GM21737 (cell line): Measurements from ENCODE around the gene CPTP.

Source experiments
- ATAC-seq: cut with Tn5 transposase; IDR thresholded peaks from one replicate; pipeline ENCODE4 v1.9.1; 2021; ENCODE audit warnings: mild to moderate bottlenecking, moderate library complexity; ENCODE audit not compliant: unreplicated experiment

CPTP gene

GRCh38 chr1:1317420-1317819 is 7.2 kb upstream of the CPTP start:
- ATAC-seq = no peak

- ATAC-seq = no peak
Observed at GRCh38 chr1:1318131-1318652, 6.4 kb upstream of the CPTP start.

GRCh38 chr1:1318777-1319645 is 5.6 kb upstream of the CPTP start:
- no peak for ATAC-seq

DNA sequence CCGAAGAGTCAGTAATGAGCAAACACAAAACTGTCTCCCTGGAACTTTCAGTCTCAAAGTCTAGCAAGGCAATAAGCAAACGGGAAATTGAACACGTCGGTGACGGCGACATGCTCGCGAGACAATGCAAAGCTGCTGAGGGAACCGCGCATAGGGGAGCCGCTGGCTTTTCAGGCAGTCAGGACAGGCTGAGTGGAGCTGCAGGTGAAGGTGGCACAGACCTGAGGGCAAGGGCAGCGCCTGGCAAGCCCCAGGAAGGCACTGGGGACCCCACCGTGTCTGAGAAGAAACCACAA is 5.0 kb upstream of the CPTP start:
- ATAC-seq = no peak

DNA sequence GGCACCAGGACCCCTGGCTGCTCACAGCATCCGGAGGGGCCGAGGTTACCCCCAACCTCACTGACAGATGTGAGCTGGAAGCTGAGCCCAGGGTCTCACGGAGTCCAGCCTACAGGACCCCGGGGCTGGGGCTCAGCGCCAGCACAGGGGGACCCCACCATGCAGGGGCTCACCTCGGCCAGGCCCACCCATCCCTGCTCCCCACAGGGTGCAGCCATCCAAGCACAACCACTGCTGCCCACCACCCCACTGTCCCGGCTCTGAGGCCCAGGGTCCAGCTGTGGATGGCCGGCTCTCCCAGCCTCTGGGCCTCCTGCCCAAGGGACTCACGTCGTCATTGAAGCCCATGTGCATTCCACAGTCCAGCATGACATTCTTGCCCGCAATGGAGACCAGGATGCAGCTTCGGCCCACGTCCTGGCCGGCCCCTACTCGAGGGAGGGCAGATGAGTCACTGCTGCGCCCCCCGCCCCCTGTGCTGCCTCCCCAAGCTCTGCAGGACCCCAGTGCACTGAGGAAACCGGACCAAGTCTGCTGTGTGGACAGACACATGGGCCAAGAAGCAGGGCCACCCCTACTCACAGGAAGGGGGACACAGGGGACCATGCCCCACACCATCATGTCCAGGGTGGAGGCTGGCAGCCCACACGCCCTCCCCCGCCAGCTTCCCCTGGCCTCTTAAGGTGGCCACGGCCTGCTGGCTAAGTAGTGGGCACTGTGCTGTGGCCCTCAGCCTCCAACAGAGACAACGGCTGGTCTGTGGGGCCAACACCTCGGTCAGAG is 3.7 kb upstream of the CPTP start:
- ATAC-seq = no peak

- no peak for ATAC-seq
Observed at GRCh38 chr1:1321477-1321876, 3.1 kb upstream of the CPTP start.

GRCh38 chr1:1322418-1322817 is 2.2 kb upstream of the CPTP start:
- no peak for ATAC-seq

DNA sequence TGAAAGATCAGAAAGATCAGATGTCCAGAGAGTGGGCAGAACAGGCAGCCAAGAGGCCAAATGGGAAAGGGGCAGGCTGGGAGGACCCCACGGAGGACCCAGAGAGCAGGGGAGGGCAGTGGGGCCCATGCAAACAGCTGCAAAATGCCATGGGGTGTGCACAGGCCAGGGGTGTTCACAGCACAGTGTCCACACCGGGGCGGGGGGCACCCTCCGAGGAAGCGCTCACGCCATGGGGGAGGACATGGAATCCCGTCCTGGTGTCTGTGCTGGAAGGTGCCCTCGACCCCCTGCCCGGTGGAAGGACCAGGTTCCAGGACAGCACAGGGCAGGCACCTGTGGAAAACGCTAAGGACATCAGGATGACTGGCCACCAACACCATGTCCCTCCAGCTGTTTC is 1.6 kb upstream of the CPTP start:
- ATAC-seq = no peak

DNA sequence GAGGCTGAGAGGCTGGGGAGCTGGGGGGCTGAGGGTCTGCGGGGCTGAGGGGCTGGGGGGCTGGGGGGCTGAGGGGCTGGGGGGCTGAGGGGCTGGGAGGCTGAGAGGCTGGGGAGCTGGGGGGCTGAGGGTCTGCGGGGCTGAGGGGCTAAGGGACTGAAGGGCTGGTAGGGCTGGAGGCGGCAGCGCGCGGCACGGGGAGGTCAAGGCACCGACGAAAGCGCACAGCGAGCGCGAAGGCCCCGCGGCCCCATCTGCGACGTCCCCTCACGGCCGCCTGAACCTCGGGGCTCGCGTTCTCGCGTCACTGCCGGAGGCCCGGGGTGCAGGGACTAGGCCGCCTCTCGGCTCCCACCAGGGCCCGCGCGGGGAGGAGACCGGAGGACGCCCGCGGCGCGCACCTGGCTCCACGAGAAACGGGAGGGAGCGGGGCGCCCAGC is 498 bp upstream of the CPTP start:
- ATAC-seq = peak; percentile 7

GRCh38 chr1:1325288-1326074 is 879 bp downstream of the CPTP start:
- ATAC-seq = no peak

GRCh38 chr1:1326075-1326605 is 1.5 kb downstream of the CPTP start:
- ATAC-seq = no peak

- no peak for ATAC-seq
Observed at GRCh38 chr1:1327291-1327690, 2.7 kb downstream of the CPTP start.

DNA sequence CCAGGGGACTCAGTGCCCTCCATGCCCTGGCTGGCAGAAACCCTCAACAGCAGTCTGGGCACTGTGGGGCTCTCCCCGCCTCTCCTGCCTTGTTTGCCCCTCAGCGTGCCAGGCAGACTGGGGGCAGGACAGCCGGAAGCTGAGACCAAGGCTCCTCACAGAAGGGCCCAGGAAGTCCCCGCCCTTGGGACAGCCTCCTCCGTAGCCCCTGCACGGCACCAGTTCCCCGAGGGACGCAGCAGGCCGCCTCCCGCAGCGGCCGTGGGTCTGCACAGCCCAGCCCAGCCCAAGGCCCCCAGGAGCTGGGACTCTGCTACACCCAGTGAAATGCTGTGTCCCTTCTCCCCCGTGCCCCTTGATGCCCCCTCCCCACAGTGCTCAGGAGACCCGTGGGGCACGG is 3.7 kb downstream of the CPTP start:
- no peak for ATAC-seq

DNA sequence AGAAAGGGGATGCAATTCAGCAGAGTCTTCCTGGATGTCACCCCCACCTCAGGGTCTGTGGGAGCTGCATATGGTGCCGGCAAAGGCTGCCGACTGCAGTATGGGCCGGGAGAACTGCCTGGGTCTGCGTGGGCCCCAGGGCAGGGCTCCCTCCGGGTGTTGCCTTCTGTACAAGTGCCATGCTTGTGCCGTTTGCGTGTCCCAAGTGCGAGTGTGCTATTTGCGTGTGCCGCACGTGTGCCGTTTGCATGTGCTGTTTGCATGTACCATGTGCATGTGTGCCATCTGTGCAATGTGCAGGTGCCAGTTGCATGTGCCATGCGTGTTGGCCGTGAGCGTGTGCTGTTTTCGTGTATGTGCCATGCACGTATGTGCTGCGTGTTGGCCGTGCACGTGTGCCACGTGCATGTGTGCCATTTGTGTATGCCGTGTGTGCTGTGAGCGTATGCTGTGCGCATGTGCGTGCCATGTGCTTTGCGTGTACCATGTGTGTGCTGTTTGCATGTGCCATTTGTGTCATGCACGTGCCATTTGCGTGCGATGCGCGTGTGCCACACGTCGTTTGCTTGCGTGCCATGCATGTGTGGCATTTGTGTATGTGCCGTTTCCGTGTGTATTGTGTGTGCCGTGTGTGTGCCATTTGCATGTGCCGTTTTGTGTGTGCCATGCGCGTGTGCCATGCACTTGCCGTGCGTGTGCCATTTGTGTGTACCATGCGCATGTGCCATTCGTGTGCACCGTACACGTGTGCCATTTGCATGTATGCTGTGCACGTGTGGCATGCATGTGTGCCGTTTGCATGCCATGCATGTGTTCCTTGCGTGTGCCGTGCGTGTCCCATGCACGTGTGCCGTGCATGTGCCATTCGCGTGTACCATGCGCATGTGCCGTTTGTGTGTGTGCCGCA is 5.0 kb downstream of the CPTP start:
- ATAC-seq = no peak

DNA sequence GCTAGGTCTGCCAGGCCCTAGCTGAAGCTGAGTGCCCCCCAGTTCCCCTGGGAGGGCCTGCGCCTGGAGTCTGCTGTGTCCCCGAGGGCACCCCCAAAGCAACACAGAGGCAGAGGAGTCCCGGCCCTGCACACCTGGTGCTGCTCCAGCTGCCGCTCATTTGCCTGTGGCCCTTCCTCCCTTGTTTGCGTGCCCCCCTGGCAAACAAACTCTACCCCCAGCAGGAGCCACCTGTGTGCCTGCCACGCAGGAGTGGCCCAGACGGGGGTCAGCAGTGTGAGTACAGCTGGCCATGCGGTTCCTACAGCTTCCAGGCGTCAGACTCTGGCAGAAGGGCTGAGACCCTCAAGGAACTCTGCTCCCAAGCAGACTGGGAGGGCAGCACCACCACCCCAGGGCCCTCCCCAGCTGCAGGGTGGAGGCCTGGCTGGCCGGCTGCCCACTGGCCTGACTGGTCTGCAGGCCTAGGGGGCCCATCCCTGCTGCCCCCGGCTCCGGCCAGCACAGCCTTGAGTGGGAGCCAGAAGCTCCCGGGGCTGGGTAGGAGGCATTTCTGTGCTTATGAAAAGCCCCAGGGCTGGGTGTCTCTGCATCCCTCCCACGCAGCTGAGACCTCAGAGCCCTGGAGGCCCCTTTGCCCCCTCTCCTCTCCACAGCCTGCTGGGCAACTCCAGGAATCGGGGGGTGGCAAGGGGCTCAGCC is 5.9 kb downstream of the CPTP start:
- ATAC-seq = no peak

- no peak for ATAC-seq
Observed at GRCh38 chr1:1331068-1331965, 6.7 kb downstream of the CPTP start, which contains the start of gene TAS1R3. Gene TAS1R3 (plus strand): TSS chr1:1331280. CDS start chr1:1331346, 66 bp downstream.

GRCh38 chr1:1332031-1332755 is 7.6 kb downstream of the CPTP start:
- ATAC-seq = no peak
